KMS-11 (cell line): ENCODE data around the gene NCKAP1.
"Not testable (repeated sequence)": the region's sequence is repeated elsewhere in the genome, so short reads cannot be mapped to it uniquely, and the experiment has no call there.

ENCODE experiments used
- H2AFZ ChIP-seq: fragments of 200-600 bp; sonication (generic); 2 replicates; pipeline ENCODE4 v1.6.1; 2016; ENCODE audit warnings: antibody characterized with exemption, mixed run types, low read depth
- H3K27ac ChIP-seq: fragments of 200-600 bp; sonication (generic); 2 replicates; pipeline ENCODE4 v1.6.1; 2016; ENCODE audit warnings: mild to moderate bottlenecking, mixed run types
- H3K27me3 ChIP-seq: fragments of 200-600 bp; sonication (generic); 2 replicates; pipeline ENCODE4 v1.6.1; 2017; ENCODE audit warnings: mild to moderate bottlenecking, low read depth, mixed run types, moderate library complexity; ENCODE audit not compliant: insufficient read depth
- H3K36me3 ChIP-seq: fragments of 200-600 bp; sonication (generic); 2 replicates; pipeline ENCODE4 v1.6.1; 2017; ENCODE audit warnings: mild to moderate bottlenecking, mixed run types; ENCODE audit not compliant: insufficient read depth
- H3K4me1 ChIP-seq: fragments of 200-600 bp; sonication (generic); 2 replicates; pipeline ENCODE4 v1.6.1; 2016; ENCODE audit warnings: mild to moderate bottlenecking, low read depth, mixed run types; ENCODE audit not compliant: poor library complexity, severe bottlenecking
- H3K4me2 ChIP-seq: fragments of 200-600 bp; sonication (generic); 2 replicates; pipeline ENCODE4 v1.7.0; 2016; ENCODE audit warnings: mild to moderate bottlenecking, mixed run types
- H3K4me3 ChIP-seq: fragments of 200-600 bp; sonication (generic); IDR thresholded peaks from 2 replicates; pipeline ENCODE4 v1.6.1; 2017; ENCODE audit warnings: low read depth, low read length, mixed read lengths; ENCODE audit not compliant: insufficient read depth
- H3K79me2 ChIP-seq: fragments of 200-600 bp; sonication (generic); 2 replicates; pipeline ENCODE4 v1.6.1; 2016; ENCODE audit warnings: low read depth, mixed run types; ENCODE audit not compliant: insufficient read depth
- H3K9ac ChIP-seq: fragments of 200-600 bp; sonication (generic); 2 replicates; pipeline ENCODE4 v1.6.1; 2016; ENCODE audit warnings: mild to moderate bottlenecking, mixed run types
- H4K20me1 ChIP-seq: fragments of 200-600 bp; sonication (generic); 2 replicates; pipeline ENCODE4 v1.6.1; 2016; ENCODE audit warnings: mild to moderate bottlenecking, mixed run types; ENCODE audit not compliant: insufficient read depth
- CTCF ChIP-seq: fragments of 200-600 bp; sonication (generic); conservative IDR thresholded peaks from 2 replicates; pipeline ENCODE4 v1.6.1; 2017; ENCODE audit warnings: low read depth, mild to moderate bottlenecking, antibody characterized with exemption, low read length, moderate library complexity, mixed read lengths

The NCKAP1 gene

DNA sequence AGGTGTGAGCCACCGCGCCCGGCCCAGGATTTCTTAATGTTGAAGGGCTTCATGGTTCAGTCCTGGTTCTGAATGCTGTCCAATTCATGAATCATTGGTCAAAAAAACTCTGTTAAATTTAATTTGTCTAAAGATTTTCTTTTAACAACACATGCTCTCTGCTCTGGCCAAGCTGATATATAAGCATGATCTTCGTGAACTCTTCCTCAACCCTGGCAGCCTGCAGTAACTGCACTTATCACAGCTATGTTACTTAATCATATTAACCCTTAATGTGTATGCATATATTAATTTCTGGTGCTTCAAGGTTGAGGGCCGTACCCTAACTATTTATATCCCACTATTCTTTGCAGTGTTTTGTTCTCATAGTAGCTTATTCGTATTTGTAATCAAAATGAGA is 142.5 kb downstream of the NCKAP1 start:
- H2AFZ ChIP-seq = no peak overlapping the region

DNA sequence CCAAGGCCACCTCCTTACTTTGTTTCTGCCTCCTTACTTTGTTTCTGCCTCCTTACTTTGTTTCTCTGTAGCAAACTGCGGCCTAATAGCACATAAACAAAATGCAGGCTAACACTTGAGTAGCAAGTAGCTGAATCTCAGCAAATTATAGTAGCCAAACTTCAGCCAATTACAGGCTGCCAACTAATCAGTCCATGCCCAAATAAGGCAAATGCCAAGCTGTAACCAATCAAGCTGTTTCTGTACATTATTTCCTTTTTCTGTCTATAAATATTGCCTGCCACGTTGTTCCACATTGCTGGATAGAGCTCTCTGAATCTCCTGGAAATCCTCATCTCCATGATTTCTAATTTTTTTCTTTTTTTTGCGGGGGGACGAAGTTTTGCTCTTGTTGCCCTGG is 143.1 kb downstream of the NCKAP1 start:
- Histone ChIP-seq H3K4me2 (no peak overlapping the region), H3K9ac (no peak overlapping the region), H2AFZ (no peak overlapping the region), H3K79me2 (no peaks in the 10 kb centered on the region), H4K20me1 (no peaks in the 10 kb centered on the region), H3K4me3 (no peak overlapping the region), H3K27ac (no peak overlapping the region), H3K4me1 (no peaks in the 10 kb centered on the region), H3K36me3 (no peaks in the 10 kb centered on the region), H3K27me3 (no peaks in the 10 kb centered on the region)
- TF ChIP-seq CTCF = no peak

More for the DNA sequence above, 142.5 kb downstream of the NCKAP1 start:
- Histone ChIP-seq H4K20me1 (no peaks in the 10 kb centered on the region), H3K9ac (no peak overlapping the region), H3K27ac (no peak overlapping the region), H3K27me3 (no peaks in the 10 kb centered on the region), H3K4me3 (no peak overlapping the region), H3K36me3 (no peaks in the 10 kb centered on the region), H3K4me2 (no peak overlapping the region), H3K4me1 (no peaks in the 10 kb centered on the region), H3K79me2 (no peaks in the 10 kb centered on the region)
- TF ChIP-seq CTCF = no peak

- H3K4me2 ChIP-seq = no peak overlapping the region
These were observed 144.1 kb downstream of the NCKAP1 start for GRCh38 chr2:182894174-182894573.

GRCh38 chr2:182893666-182894065 is 144.6 kb downstream of the NCKAP1 start:
- Histone ChIP-seq H3K4me3 (no peak overlapping the region), H2AFZ (no peak overlapping the region), H3K9ac (no peak overlapping the region), H3K36me3 (no peaks in the 10 kb centered on the region), H3K27me3 (no peaks in the 10 kb centered on the region), H4K20me1 (no peaks in the 10 kb centered on the region), H3K79me2 (no peaks in the 10 kb centered on the region), H3K4me2 (no peak overlapping the region), H3K4me1 (no peaks in the 10 kb centered on the region), H3K27ac (no peak overlapping the region)
- TF ChIP-seq CTCF = no peak

More at GRCh38 chr2:182894174-182894573, 144.1 kb downstream of the NCKAP1 start:
- no peak overlapping the region for H2AFZ ChIP-seq
- no peak overlapping the region for H3K4me3 ChIP-seq
- no peaks in the 10 kb centered on the region for H3K27me3 ChIP-seq
- no peak overlapping the region for H3K9ac ChIP-seq
- no peak for TF ChIP-seq CTCF
- H3K4me1 ChIP-seq = no peaks in the 10 kb centered on the region
- no peaks in the 10 kb centered on the region for H3K79me2 ChIP-seq
- H3K36me3 ChIP-seq = no peaks in the 10 kb centered on the region
- H4K20me1 ChIP-seq = no peaks in the 10 kb centered on the region
- H3K27ac ChIP-seq = no peak overlapping the region

- not testable (repeated sequence) for H3K36me3 ChIP-seq, H3K79me2 ChIP-seq, H3K27ac ChIP-seq, H3K27me3 ChIP-seq, H3K4me2 ChIP-seq, H3K9ac ChIP-seq, H4K20me1 ChIP-seq, H2AFZ ChIP-seq, H3K4me3 ChIP-seq, H3K4me1 ChIP-seq
These were observed 145.2 kb downstream of the NCKAP1 start for GRCh38 chr2:182893035-182893434.
